DMS53 treated with DMSO at 0.1 percent for 48 hours (cell line): Measurements from ENCODE around the gene OSBPL9.
A peak's percentile ranks its signal among the peaks of the same experiment; 100 is the strongest.
"Not testable (repeated sequence)": the region's sequence is repeated elsewhere in the genome, so short reads cannot be mapped to it uniquely, and the experiment has no call there.

Experiments used
- DNase-seq: peaks from one replicate; lab custom pipeline; 2025; ENCODE audit not compliant: unreplicated experiment; lab: John Stamatoyannopoulos, UW

OSBPL9 gene

GRCh38 chr1:51701782-51702181 is 84.9 kb downstream of the OSBPL9 start:
- DNase-seq = not testable (repeated sequence)

- DNase-seq = not testable (repeated sequence)
These were observed 85.3 kb downstream of the OSBPL9 start for GRCh38 chr1:51702220-51702619.

DNA sequence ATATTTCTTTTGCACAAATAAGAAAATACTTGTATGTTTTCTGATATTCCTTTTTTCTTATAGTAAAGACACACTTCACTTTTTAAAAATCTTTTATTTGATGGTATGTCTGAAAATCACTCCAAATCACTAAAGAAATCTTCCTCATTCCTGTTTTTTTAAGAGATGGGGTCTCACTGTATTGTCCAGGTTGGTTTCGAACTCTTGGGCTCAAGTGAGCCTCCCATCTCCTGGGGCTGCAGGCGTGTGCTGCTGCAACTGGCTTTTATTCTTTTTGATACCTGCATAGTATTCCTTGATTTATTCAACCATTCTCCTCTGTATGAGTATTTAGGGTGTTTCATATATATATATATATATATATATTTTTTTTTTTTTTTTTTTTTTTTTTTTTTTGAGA is 88.1 kb downstream of the OSBPL9 start:
- no peak for DNase-seq

DNA sequence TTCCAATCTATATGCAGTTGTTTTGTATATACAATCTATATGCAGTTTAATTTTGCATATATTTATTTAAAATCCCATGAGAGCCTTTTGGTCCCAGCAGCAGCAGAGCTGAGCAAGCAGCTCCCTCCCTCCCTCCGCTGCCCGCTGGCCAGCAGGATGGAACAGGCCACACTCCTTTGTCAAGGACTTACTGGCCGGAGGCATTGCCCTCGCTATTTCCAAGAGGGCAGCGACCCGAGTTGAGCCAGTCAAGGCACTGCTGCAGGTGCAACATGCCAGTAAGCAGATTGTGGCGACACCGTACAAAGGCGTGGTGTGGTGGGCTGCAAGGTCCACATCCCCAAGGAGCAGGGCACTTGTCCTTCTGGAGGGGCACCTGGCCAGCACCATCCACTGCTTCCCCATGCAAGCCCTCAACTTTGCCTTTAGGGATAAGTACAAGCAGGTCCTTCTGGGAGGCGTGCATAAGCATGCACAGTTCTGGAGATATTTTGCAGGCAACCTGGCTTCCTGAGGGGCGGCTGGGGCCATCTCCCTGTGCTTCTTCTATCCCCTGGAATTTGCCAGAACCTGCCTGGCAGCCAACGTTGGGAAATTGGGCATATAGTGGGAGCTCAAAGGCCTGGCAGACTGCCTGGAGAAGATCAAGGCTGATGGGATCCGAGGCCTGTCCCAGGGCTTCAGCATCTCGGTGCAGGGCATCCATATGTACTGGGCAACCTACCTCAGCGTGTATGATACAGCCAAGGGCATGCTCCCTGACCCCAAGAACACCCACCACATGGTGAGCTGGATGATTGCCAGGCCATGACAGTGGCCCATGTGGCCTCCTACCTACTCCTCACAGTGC is 92.2 kb downstream of the OSBPL9 start:
- no peak for DNase-seq

GRCh38 chr1:51709951-51710350 is 93.1 kb downstream of the OSBPL9 start:
- no peak for DNase-seq

- DNase-seq = no peak
These were observed 95.7 kb downstream of the OSBPL9 start for GRCh38 chr1:51712590-51712989.

DNA sequence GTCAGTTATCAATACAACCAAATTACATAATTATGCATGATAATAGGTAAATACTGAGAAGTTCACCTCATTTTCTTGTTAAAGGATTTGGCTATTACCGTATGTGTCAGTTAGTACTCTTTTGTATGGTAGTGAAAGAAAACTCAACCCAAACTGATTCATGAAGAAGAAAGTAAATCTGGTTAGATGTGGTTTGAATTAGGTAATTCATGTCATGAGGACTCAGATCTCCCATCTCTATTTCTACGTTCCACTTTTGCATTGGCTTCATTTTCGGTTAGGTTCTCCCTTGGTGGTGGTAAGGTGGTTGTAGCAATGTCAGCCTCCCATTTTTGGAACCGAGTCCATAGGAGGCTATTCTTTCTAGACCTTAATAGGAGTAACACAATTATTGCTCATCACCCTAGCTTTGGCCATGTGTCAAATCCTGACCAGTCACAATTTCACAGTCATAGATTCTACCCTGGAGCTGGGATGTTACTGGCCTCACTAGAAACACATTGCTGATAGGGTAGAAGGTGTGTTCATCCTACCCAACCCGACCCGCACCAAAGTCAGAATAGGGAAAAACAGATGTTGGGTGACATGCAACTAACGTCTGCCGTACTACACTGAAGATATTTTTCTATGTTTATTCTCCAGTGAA is 97.6 kb downstream of the OSBPL9 start:
- DNase-seq = no peak

DNA sequence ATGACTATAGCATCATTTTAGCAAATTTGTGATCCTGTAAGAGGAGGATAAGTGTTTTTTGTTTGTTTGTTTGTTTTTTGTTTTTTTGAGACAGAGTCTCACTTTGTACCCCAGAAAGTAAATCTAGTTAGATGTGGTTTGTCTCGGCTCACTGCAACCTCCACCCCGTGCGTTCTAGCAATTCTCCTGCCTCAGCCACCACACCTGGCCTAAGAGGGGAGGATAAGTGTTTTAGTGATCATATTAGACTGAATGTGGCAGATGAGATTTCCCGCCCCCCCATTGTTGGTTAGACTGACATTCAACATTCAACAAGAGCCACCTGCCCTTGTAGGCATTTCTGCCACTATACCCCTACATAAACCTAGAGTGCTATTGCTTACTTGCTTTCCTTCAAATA is 98.5 kb downstream of the OSBPL9 start:
- no peak for DNase-seq

- no peak for DNase-seq
These were observed 99.9 kb downstream of the OSBPL9 start for GRCh38 chr1:51716746-51717145.

GRCh38 chr1:51717842-51718241 is 101.0 kb downstream of the OSBPL9 start:
- DNase-seq = no peak

GRCh38 chr1:51719146-51719545 is 102.3 kb downstream of the OSBPL9 start:
- no peak for DNase-seq

GRCh38 chr1:51724797-51725196 is 107.9 kb downstream of the OSBPL9 start:
- no peak for DNase-seq

DNA sequence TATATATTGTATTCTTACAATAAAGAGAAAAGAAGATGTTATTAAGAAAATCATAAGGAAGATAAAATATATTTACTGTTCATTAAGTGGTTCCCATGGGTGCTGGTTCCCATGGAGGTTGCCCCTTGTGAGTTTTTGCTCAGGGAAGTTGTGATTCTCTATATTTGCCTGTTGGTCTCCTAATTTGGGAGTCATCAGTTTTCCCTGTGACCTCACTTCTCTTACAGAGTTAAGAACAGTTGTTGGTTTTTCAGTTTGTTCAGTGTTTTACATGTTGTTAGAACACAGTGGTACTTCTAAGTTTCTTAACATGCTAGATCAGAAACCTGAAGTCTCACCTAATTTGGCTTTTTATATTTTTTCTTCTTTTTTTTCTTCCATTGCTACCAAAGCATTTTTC is 109.2 kb downstream of the OSBPL9 start:
- no peak for DNase-seq

DNA sequence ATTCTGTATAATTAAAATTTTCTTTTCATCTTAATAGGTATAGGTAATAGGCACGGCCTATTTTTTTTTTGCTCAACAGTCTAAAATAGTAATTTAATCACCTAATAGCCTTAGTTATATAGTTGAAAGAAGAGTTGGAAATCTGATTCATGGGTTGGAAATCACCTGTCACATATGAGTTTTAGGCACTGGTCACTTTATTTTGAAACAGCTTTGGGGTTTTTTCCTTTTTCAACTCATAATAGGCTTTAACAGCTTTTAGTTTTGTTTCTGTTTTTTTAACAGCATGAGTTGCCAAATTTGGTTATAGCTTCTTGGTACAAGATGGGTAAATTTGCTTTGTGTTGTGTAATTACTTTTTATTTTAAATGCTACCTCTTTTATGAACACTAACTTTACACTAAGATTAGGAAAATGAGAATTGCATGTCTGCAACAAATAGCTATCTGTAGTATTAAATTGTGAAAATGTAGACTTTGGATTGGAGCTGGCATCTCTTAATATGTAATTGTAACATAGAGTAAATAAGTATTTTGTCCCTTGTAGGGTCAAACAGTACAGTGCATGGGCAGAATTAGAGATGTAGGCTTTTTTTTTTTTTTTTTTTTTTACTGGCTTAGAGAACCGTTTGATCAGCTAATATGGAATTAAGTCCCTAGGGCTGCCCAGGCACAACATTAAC is 109.8 kb downstream of the OSBPL9 start:
- DNase-seq = no peak

DNA sequence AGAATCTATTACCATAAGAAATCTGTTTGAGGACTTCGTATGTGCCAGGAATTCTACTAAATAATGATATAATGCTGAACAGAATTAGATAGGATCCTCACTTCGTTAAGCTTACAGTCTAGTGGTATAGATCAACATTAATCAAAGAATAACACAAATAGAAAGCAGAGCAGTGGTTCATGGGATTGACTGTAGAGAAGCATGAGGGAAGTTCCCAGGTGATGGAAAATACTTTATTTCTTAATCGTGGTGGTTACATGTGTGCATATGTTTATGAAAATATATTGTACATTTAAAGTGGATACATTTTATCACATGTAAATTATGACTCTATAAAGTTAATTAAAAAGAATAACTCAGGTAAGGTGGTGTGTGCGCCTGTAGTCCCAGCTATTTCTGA is 110.5 kb downstream of the OSBPL9 start:
- no peak for DNase-seq

DNA sequence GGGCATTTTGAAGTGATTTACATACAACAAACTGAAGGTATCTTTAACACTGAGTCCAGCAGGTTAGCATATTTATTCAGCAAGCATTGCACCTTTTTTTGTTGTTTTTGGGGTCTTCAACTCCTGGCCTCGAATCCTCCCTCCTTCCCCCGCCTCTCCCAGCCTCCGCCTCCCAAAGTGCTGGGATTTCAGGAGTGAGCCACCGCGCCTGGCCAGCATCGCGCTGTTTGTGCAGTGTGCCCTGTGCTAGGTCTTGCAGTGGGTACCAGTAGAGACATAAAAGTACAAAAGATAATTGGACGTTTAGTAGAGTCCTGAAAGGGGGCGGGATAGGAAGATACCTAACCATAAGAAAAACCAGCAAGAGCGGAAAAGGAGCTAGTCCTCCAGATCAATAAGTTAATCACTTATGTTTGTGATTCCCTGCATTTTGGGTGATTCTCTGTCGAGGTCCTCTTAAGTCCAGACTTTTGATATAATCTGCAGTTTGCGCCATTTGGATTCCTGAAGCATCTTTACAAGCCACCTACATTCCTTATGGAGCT is 111.8 kb downstream of the OSBPL9 start:
- DNase-seq = peak; percentile 60

- DNase-seq = peak; percentile 97
These were observed 112.4 kb downstream of the OSBPL9 start for GRCh38 chr1:51729156-51729823.

- DNase-seq = peak; percentile 51
These were observed 113.0 kb downstream of the OSBPL9 start for GRCh38 chr1:51729824-51730301.

DNA sequence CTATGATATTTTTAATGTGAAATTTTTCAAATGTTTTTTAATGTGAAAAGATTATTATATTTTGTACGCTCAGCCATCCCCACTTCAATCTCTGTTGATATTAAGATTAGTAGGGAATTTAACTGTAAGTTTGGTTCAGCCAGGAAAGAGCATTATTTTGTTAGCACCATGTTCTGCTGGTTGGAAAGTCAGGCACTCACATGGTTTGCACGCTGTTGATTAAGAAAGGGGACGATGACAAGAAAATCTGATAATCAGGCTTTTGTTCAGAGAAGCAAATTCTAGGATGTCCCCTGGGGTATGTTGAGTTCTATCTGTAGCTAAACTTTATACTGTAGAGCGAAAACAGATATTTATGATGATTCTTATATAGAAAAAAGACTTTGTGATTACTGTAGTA is 115.1 kb downstream of the OSBPL9 start:
- DNase-seq = no peak

GRCh38 chr1:51732701-51733425 is 116.0 kb downstream of the OSBPL9 start:
- DNase-seq = no peak
